Upper lobe of right lung (tissue), 1 donor: ENCODE data around the gene AMPH. TPM values are rescaled to one million over a fixed set of nuclear protein-coding genes. Genes with fewer than 3 reads are reported as not detected.

ENCODE experiments used
- ATAC-seq: fragments of 200-7000 bp; cut with Tn5 transposase; one replicate; pipeline ENCODE4 v1.9.1; 2020; ENCODE audit warnings: mild to moderate bottlenecking, moderate library complexity
- DNase-seq: peaks from one replicate; pipeline ENCODE4 v3.0.0-alpha.2; 2020
- H3K27ac ChIP-seq: fragments of 200-600 bp; one replicate; pipeline ENCODE4 v1.8.0; 2022
- H3K27me3 ChIP-seq: fragments of 200-600 bp; one replicate; pipeline ENCODE4 v1.8.0; 2022; ENCODE audit warnings: mild to moderate bottlenecking
- H3K36me3 ChIP-seq: fragments of 200-600 bp; one replicate; pipeline ENCODE4 v1.8.0; 2022
- H3K4me1 ChIP-seq: fragments of 200-600 bp; one replicate; pipeline ENCODE4 v1.8.0; 2022
- H3K4me3 ChIP-seq: fragments of 200-600 bp; one replicate; pipeline ENCODE4 v1.8.0; 2022; ENCODE audit warnings: mild to moderate bottlenecking
- H3K9me3 ChIP-seq: fragments of 200-600 bp; one replicate; pipeline ENCODE4 v1.8.0; 2022
- intact Hi-C: fragments of 100-400 bp; cut with DNase I; formaldehyde crosslinking; loops from one replicate; pipeline ENCODE4 v1.11.0; 2022
- total RNA-seq: library from RNA; stranded (reverse); fragmentation: NEBNext Ultra II Directional; extraction: Animal tissue kit (Norgen Biotek cat#: 25700); gene quantifications from one replicate; pipeline ENCODE4 v1.2.1, GENCODE V29; 2021
- TF ChIP-seq, protein P1 (sequence below): fragments of 200-600 bp; IDR thresholded peaks from one replicate; pipeline ENCODE4 v1.8.0; 2022; ENCODE audit warnings: antibody characterized with exemption
- donor health status: DM: no; HTN: yes; CAD: no; lungs with severe emphysema.

Gene AMPH
- total RNA-seq, 1 donor from 2014 or later = 0.58 TPM

- no peak overlapping the region for H3K4me3 ChIP-seq
- peaks cover 5% of the 10 kb centered on the region for H3K9me3 ChIP-seq
- H3K27me3 ChIP-seq = no peaks in the 10 kb centered on the region
- TF ChIP-seq, protein P1, sequence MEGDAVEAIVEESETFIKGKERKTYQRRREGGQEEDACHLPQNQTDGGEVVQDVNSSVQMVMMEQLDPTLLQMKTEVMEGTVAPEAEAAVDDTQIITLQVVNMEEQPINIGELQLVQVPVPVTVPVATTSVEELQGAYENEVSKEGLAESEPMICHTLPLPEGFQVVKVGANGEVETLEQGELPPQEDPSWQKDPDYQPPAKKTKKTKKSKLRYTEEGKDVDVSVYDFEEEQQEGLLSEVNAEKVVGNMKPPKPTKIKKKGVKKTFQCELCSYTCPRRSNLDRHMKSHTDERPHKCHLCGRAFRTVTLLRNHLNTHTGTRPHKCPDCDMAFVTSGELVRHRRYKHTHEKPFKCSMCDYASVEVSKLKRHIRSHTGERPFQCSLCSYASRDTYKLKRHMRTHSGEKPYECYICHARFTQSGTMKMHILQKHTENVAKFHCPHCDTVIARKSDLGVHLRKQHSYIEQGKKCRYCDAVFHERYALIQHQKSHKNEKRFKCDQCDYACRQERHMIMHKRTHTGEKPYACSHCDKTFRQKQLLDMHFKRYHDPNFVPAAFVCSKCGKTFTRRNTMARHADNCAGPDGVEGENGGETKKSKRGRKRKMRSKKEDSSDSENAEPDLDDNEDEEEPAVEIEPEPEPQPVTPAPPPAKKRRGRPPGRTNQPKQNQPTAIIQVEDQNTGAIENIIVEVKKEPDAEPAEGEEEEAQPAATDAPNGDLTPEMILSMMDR = no peak
- no peaks in the 10 kb centered on the region for H3K36me3 ChIP-seq
- H3K4me1 ChIP-seq = no peaks in the 10 kb centered on the region
- intact Hi-C loops = no loop called here
- no peak for DNase-seq
- no peak overlapping the region for H3K27ac ChIP-seq
- no peak for ATAC-seq
These were observed 118.9 kb downstream of the AMPH start for GRCh38 chr7:38512291-38512690.

DNA sequence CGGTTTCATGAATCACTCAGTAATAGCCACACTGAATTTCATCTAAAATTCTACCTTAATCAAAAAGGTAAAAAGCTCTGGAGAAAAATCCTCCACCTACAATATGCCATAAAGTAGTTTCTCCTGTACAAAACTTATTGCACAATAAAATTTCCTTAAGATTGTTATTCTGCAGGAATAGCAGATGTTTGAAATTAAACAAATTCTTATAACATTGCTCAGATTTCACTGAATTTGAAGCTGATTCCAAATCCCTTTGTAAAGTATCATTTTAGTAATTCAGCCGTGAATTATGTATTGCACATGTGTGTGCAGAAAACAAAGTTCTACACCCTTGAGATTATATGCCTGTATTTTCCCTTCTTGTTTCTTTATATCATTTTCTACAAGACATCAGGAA lies 123.8 kb downstream of the AMPH start:
- TF ChIP-seq, protein P1 = no peak
- intact Hi-C loops = no loop called here
- H3K4me1 ChIP-seq = no peaks in the 10 kb centered on the region
- ATAC-seq (no peak), DNase-seq (no peak)
- no peaks in the 10 kb centered on the region for H3K27me3 ChIP-seq
- no peak overlapping the region for H3K4me3 ChIP-seq
- no peaks in the 10 kb centered on the region for H3K9me3 ChIP-seq
- no peaks in the 10 kb centered on the region for H3K36me3 ChIP-seq
- no peak overlapping the region for H3K27ac ChIP-seq

GRCh38 chr7:38506756-38507155 lies 124.4 kb downstream of the AMPH start:
- Histone ChIP-seq H3K36me3 (no peaks in the 10 kb centered on the region), H3K4me1 (no peaks in the 10 kb centered on the region), H3K9me3 (no peaks in the 10 kb centered on the region), H3K4me3 (no peak overlapping the region), H3K27me3 (no peaks in the 10 kb centered on the region), H3K27ac (no peak overlapping the region)
- TF ChIP-seq, protein P1 = no peak
- DNase-seq (no peak), ATAC-seq (no peak)
- intact Hi-C loops = no loop called here

DNA sequence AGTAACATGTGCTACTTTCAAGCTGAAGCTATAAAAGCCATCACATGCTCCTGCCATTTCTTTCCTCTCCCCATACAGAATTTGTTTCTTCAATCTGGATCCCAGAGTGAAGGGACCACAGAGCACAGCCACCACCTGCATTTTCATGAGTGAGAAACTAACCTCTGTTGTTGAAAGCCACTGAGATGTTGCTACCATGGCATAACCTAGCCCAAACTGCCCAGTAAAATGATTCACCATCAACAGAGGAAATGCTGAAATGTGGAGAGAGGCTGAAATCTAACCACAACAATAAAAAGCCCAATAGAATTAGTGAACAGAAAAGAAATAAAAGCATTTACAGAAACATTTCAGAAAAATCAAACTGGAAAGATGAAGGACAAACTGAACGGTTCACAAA lies 125.2 kb downstream of the AMPH start:
- H3K9me3 ChIP-seq = no peaks in the 10 kb centered on the region
- TF ChIP-seq, protein P1 = no peak
- H3K27ac ChIP-seq = no peak overlapping the region
- no peaks in the 10 kb centered on the region for H3K4me1 ChIP-seq
- intact Hi-C loops = no loop called here
- H3K36me3 ChIP-seq = no peaks in the 10 kb centered on the region
- H3K4me3 ChIP-seq = no peak overlapping the region
- DNase-seq (no peak), ATAC-seq (no peak)
- H3K27me3 ChIP-seq = no peaks in the 10 kb centered on the region

DNA sequence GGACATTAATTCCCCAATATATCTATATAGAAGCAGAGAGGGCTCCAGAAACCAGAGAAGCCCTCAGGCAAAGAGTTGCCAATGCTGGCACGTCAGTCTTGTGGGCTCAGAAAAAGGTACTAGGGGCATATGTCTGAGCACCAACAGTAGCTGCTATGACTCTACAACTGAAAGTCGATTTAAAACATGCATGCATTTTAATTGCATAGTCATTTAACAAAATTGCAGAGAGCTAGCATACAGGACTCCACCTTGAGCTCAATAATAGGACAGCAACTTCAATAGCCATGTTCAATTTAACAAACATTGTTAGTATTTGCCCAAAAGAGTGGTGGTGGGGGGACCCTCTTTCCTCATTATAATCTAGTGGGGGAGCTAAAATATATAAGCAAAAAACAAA lies 126.5 kb downstream of the AMPH start:
- H3K36me3 ChIP-seq = no peaks in the 10 kb centered on the region
- H3K27me3 ChIP-seq = no peaks in the 10 kb centered on the region
- TF ChIP-seq, protein P1 = no peak
- DNase-seq (no peak), ATAC-seq (no peak)
- H3K27ac ChIP-seq = no peak overlapping the region
- no peaks in the 10 kb centered on the region for H3K4me1 ChIP-seq
- H3K4me3 ChIP-seq = no peak overlapping the region
- intact Hi-C loops = no loop called here
- H3K9me3 ChIP-seq = no peaks in the 10 kb centered on the region

DNA sequence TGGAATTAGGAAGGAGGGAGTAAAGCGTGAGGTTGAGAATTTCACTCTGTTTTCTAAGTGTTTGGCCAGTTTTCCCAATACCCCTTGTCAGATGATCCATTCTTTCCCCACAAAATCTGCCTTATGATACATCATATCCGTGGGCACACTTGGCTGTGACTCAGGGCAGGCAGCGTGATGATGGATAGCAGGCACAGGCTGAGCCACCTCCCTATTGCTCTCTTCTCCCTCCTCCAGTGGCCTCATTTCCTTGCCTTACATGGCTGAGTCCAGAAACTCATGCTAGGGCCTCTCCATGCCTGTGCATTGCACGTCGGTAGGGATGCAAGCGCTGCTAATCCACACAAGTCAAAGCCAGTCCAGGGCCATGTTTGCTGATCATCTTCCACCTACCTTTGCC lies 128.3 kb downstream of the AMPH start:
- no peaks in the 10 kb centered on the region for H3K27me3 ChIP-seq
- no peak overlapping the region for H3K27ac ChIP-seq
- TF ChIP-seq, protein P1 = no peak
- no peak overlapping the region for H3K4me3 ChIP-seq
- intact Hi-C loops = no loop called here
- no peaks in the 10 kb centered on the region for H3K4me1 ChIP-seq
- DNase-seq = no peak
- H3K9me3 ChIP-seq = no peaks in the 10 kb centered on the region
- H3K36me3 ChIP-seq = no peaks in the 10 kb centered on the region
- ATAC-seq = no peak
